ENCODE data around the gene SEPSECS.
A peak's percentile ranks its signal among the peaks of the same experiment; 100 is the strongest.

The SEPSECS gene

GRCh38 chr4:25101836-25102235 is 58.4 kb downstream of the SEPSECS start:
- H3K4me3 ChIP-seq: no peak overlapping the region
- TF ChIP-seq Cebpa-rat (IDR thresholded peaks at IDR 0.05): no peak
- no peaks in the 10 kb centered on the region for H3K36me3 ChIP-seq
- H3K9me3 ChIP-seq: peaks cover 14% of the 10 kb centered on the region
- peaks cover 18% of the 10 kb centered on the region for H3K4me1 ChIP-seq
- H3K4me2 ChIP-seq: no peak overlapping the region
- no peaks in the 10 kb centered on the region for H4K20me1 ChIP-seq
- no peak overlapping the region for H3K27ac ChIP-seq
- H3K27me3 ChIP-seq: no peaks in the 10 kb centered on the region
- H3K9ac ChIP-seq: no peak overlapping the region

DNA sequence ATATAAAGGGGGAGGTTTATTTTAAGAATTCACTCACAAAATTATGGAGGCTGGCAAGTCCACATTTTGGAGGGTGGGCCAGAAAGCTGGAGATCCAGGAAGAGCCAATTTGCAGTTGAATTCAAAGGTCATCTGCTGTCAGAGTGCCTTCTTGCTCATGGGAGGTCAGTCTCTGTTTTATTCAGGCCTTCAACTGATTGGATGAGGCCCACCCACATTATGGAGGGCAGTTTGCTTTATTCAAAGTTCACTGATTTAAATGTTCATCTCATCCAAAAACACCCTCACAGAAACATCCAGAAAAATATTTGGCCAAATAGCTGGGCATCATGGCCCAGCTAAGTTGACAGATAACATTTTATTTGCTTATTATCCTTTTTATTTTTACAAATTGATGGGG is 59.5 kb downstream of the SEPSECS start:
- no peak overlapping the region for H3K9ac ChIP-seq
- H3K9me3 ChIP-seq: peaks cover 14% of the 10 kb centered on the region
- no peaks in the 10 kb centered on the region for H4K20me1 ChIP-seq

GRCh38 chr4:25100021-25100555 is 60.2 kb downstream of the SEPSECS start:
- Histone ChIP-seq H4K20me1 (no peaks in the 10 kb centered on the region), H3K36me3 (no peaks in the 10 kb centered on the region), H3K4me2 (peak overlapping the region; percentile 14; the same call in 1 of the 2 replicates), H3K4me1 (peaks cover 18% of the 10 kb centered on the region), H3K9ac (no peak overlapping the region), H3K4me3 (no peak overlapping the region), H3K27ac (no peak overlapping the region), H3K9me3 (peaks cover 14% of the 10 kb centered on the region), H3K27me3 (no peaks in the 10 kb centered on the region)
- no peak for TF ChIP-seq Cebpa-rat (IDR thresholded peaks at IDR 0.05)

More for the DNA sequence above, 59.5 kb downstream of the SEPSECS start:
- Histone ChIP-seq H3K27ac (no peak overlapping the region), H3K36me3 (no peaks in the 10 kb centered on the region), H3K27me3 (no peaks in the 10 kb centered on the region), H3K4me3 (no peak overlapping the region), H3K4me1 (peaks cover 18% of the 10 kb centered on the region), H3K4me2 (no peak overlapping the region)
- no peak for TF ChIP-seq Cebpa-rat (IDR thresholded peaks at IDR 0.05)

DNA sequence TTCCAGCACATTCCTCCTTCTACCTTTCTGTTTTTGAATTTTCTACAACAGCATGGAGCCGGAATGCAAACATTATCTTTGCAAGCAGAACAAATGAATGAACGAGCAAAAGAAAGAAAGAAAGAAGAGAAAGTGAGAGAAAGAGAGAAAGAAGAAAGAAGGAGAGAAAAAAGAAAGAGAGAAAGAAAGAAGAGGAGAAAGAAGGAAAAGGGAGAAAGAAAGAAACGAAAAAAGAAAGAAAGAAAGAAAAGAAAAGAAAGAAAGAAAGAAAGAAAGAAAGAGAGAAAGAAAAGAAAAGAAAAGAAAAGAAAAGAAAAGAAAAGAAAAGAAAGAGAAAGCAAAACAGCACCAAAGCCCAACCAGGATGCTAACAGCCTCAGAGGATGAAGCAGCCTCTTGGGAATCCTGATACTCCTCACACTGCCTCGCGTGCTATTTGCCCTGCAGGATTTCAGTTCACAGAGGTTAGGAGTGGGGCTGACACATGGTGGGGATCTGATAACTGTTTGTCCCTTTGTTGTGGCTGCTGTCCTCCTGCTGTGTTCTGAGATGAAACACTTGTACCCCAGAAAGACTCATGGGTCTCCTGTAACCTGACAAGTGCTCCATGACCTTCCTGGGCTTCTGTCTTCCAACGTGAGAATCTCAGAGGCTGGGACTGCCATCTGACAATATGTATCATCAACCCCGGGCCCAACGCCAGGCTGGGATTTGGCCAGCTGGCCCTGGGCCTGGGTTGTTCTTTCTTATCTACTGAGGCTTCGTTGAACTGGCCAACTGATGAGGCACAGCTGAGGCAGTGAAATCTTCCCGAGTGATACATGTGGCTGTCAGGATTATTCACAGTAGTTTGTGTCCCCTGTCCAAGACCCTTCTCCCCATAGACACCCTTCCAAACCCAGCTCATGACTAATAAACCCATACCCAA is 61.0 kb downstream of the SEPSECS start:
- Histone ChIP-seq H3K4me1 (peaks cover 18% of the 10 kb centered on the region), H3K4me3 (no peak overlapping the region), H3K27ac (no peak overlapping the region), H3K9ac (no peak overlapping the region), H3K4me2 (peak overlapping the region; percentile 14; the same call in 1 of the 2 replicates), H3K9me3 (peaks cover 17% of the 10 kb centered on the region), H4K20me1 (no peaks in the 10 kb centered on the region), H3K27me3 (no peaks in the 10 kb centered on the region), H3K36me3 (no peaks in the 10 kb centered on the region)
- no peak for TF ChIP-seq Cebpa-rat (IDR thresholded peaks at IDR 0.05)

- no peak overlapping the region for H3K27ac ChIP-seq
- no peak overlapping the region for H3K9ac ChIP-seq
- H3K4me3 ChIP-seq: no peak overlapping the region
- no peaks in the 10 kb centered on the region for H3K27me3 ChIP-seq
- TF ChIP-seq Cebpa-rat (IDR thresholded peaks at IDR 0.05): no peak
- peaks cover 31% of the 10 kb centered on the region for H3K9me3 ChIP-seq
- H3K36me3 ChIP-seq: no peaks in the 10 kb centered on the region
- no peak overlapping the region for H3K4me2 ChIP-seq
- peaks cover 24% of the 10 kb centered on the region for H3K4me1 ChIP-seq
- no peaks in the 10 kb centered on the region for H4K20me1 ChIP-seq
These were observed 63.2 kb downstream of the SEPSECS start for GRCh38 chr4:25096981-25097443.

GRCh38 chr4:25096251-25096980 is 63.8 kb downstream of the SEPSECS start:
- TF ChIP-seq Cebpa-rat (IDR thresholded peaks at IDR 0.05): no peak
- Histone ChIP-seq H3K4me2 (no peak overlapping the region), H4K20me1 (no peaks in the 10 kb centered on the region), H3K36me3 (no peaks in the 10 kb centered on the region), H3K4me3 (no peak overlapping the region), H3K27me3 (no peaks in the 10 kb centered on the region), H3K9ac (no peak overlapping the region), H3K9me3 (peaks cover 25% of the 10 kb centered on the region), H3K27ac (no peak overlapping the region), H3K4me1 (peaks cover 30% of the 10 kb centered on the region)

DNA sequence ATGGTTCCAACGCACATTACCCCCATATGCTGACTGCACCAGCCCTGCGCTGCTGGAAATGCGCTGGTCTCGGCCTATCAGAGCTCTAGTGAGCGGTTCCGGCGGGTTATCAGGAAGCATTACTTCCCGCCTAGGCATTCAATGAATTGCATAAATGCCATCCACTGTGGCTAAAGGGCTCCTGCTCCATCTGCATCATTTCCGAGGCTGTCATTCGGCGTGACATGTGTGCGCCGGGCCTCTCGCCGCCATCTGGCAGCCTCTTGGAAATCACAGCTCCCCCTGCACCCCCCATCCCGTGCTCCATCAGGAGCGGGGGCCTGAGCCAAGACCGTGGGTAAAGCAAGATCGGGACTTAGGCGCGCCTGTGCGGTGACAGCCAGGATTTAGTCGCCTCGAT is 64.4 kb downstream of the SEPSECS start:
- Histone ChIP-seq H3K27ac (no peak overlapping the region), H3K27me3 (no peaks in the 10 kb centered on the region), H4K20me1 (no peaks in the 10 kb centered on the region), H3K4me3 (no peak overlapping the region), H3K36me3 (no peaks in the 10 kb centered on the region), H3K9me3 (peaks cover 23% of the 10 kb centered on the region), H3K4me2 (no peak overlapping the region), H3K9ac (no peak overlapping the region), H3K4me1 (peaks cover 33% of the 10 kb centered on the region)
- TF ChIP-seq Cebpa-rat (IDR thresholded peaks at IDR 0.05): no peak

- 0 out of 2 replicates have a peak overlapping the region, but pooled peaks have one; percentile 28 for H3K27ac ChIP-seq
- H3K27me3 ChIP-seq: peaks cover 19% of the 10 kb centered on the region
- peaks cover 23% of the 10 kb centered on the region for H3K9me3 ChIP-seq
- H3K4me2 ChIP-seq: peak overlapping the region; percentile 50
- H3K4me3 ChIP-seq: no peak overlapping the region
- H3K36me3 ChIP-seq: no peaks in the 10 kb centered on the region
- H4K20me1 ChIP-seq: no peaks in the 10 kb centered on the region
- H3K9ac ChIP-seq: no peak overlapping the region
- no peak for TF ChIP-seq Cebpa-rat (IDR thresholded peaks at IDR 0.05)
- H3K4me1 ChIP-seq: peaks cover 37% of the 10 kb centered on the region
These were observed 68.1 kb downstream of the SEPSECS start for GRCh38 chr4:25092139-25092538.

GRCh38 chr4:25090516-25090915 is 69.7 kb downstream of the SEPSECS start:
- Histone ChIP-seq H3K27me3 (peaks cover 19% of the 10 kb centered on the region), H3K9ac (no peak overlapping the region), H3K9me3 (peaks cover 23% of the 10 kb centered on the region), H3K4me1 (peaks cover 37% of the 10 kb centered on the region), H3K4me2 (no peak overlapping the region), H3K36me3 (no peaks in the 10 kb centered on the region), H3K4me3 (no peak overlapping the region), H3K27ac (no peak overlapping the region), H4K20me1 (no peaks in the 10 kb centered on the region)
- no peak for TF ChIP-seq Cebpa-rat (IDR thresholded peaks at IDR 0.05)
